RWPE2 (cell line): ENCODE results near the gene POU2F3.

Experiments used
- ATAC-seq: fragments of 200-7000 bp; cut with Tn5 transposase; 3 replicates; pipeline ENCODE4 v1.9.1; 2021; ENCODE audit warnings: low read depth
- DNase-seq: peaks from one replicate; pipeline ENCODE4 v3.0.0-alpha.2; 2020; ENCODE audit warnings: low spot score
- H3K27ac ChIP-seq: fragments of 450-650 bp; 2 replicates; pipeline ENCODE4 v1.5.1; 2017; ENCODE audit warnings: mild to moderate bottlenecking; ENCODE audit not compliant: poor library complexity, severe bottlenecking
- H3K27me3 ChIP-seq: fragments of 250-450 bp; sonication (Bioruptor Pico); 2 replicates; pipeline ENCODE4 v1.5.1; 2021; ENCODE audit warnings: mild to moderate bottlenecking, moderate library complexity; ENCODE audit not compliant: insufficient read depth, poor library complexity, severe bottlenecking
- H3K36me3 ChIP-seq: fragments of 250-450 bp; sonication (Bioruptor Pico); 2 replicates; pipeline ENCODE4 v1.5.1; 2020; ENCODE audit warnings: low read depth, mild to moderate bottlenecking, moderate library complexity
- H3K4me1 ChIP-seq: fragments of 250-450 bp; sonication (Bioruptor Pico); 2 replicates; pipeline ENCODE4 v1.5.1; 2021; ENCODE audit warnings: mild to moderate bottlenecking, moderate library complexity; ENCODE audit not compliant: insufficient read depth, poor library complexity, severe bottlenecking
- H3K4me3 ChIP-seq: fragments of 250-450 bp; sonication (Bioruptor Pico); 2 replicates; pipeline ENCODE4 v1.5.1; 2021; ENCODE audit warnings: mild to moderate bottlenecking, moderate library complexity; ENCODE audit not compliant: severe bottlenecking
- H3K9me3 ChIP-seq: fragments of 250-450 bp; sonication (Bioruptor Pico); 2 replicates; pipeline ENCODE4 v1.5.1; 2021; ENCODE audit warnings: mild to moderate bottlenecking, moderate library complexity; ENCODE audit not compliant: severe bottlenecking
- CTCF ChIP-seq: fragments of 450-650 bp; IDR thresholded peaks from one replicate; pipeline ENCODE4 v1.5.1; 2017; ENCODE audit warnings: mild to moderate bottlenecking, moderate library complexity; ENCODE audit not compliant: poor library complexity, severe bottlenecking

Gene POU2F3

GRCh38 chr11:120279502-120279901, 39.6 kb downstream of the POU2F3 start:
- DNase-seq (no peak), ATAC-seq (no peak)
- Histone ChIP-seq H3K27me3 (no peaks in the 10 kb centered on the region), H3K36me3 (no peaks in the 10 kb centered on the region), H3K4me1 (no peaks in the 10 kb centered on the region), H3K4me3 (no peak overlapping the region), H3K27ac (no peak overlapping the region), H3K9me3 (no peaks in the 10 kb centered on the region)
- TF ChIP-seq CTCF, result no peak

- no peaks in the 10 kb centered on the region for H3K4me1 ChIP-seq
- no peaks in the 10 kb centered on the region for H3K36me3 ChIP-seq
- no peak for DNase-seq
- no peaks in the 10 kb centered on the region for H3K9me3 ChIP-seq
- H3K27ac ChIP-seq, result no peak overlapping the region
- no peaks in the 10 kb centered on the region for H3K27me3 ChIP-seq
- TF ChIP-seq CTCF, result no peak
- no peak for ATAC-seq
- no peak overlapping the region for H3K4me3 ChIP-seq
Observed at GRCh38 chr11:120280600-120281051, 40.7 kb downstream of the POU2F3 start.

- H3K27ac ChIP-seq, result no peak overlapping the region
- no peak for DNase-seq
Observed at GRCh38 chr11:120281143-120281795, 41.3 kb downstream of the POU2F3 start.

GRCh38 chr11:120283124-120283523, 43.2 kb downstream of the POU2F3 start:
- Histone ChIP-seq H3K36me3 (no peaks in the 10 kb centered on the region), H3K27me3 (no peaks in the 10 kb centered on the region), H3K4me1 (no peaks in the 10 kb centered on the region), H3K4me3 (no peak overlapping the region), H3K27ac (no peak overlapping the region), H3K9me3 (no peaks in the 10 kb centered on the region)
- TF ChIP-seq CTCF, result no peak
- DNase-seq (no peak), ATAC-seq (no peak)

More at GRCh38 chr11:120281143-120281795, 41.3 kb downstream of the POU2F3 start:
- TF ChIP-seq CTCF, result no peak
- no peaks in the 10 kb centered on the region for H3K9me3 ChIP-seq
- H3K27me3 ChIP-seq, result no peaks in the 10 kb centered on the region
- no peak for ATAC-seq
- H3K4me3 ChIP-seq, result no peak overlapping the region
- H3K4me1 ChIP-seq, result no peaks in the 10 kb centered on the region
- no peaks in the 10 kb centered on the region for H3K36me3 ChIP-seq

- H3K9me3 ChIP-seq, result no peaks in the 10 kb centered on the region
- H3K4me3 ChIP-seq, result no peak overlapping the region
Observed at GRCh38 chr11:120284272-120284671, 44.3 kb downstream of the POU2F3 start.

More at GRCh38 chr11:120284272-120284671, 44.3 kb downstream of the POU2F3 start:
- no peaks in the 10 kb centered on the region for H3K27me3 ChIP-seq
- no peak for ATAC-seq
- no peaks in the 10 kb centered on the region for H3K36me3 ChIP-seq
- no peak for DNase-seq
- H3K4me1 ChIP-seq, result no peaks in the 10 kb centered on the region
- H3K27ac ChIP-seq, result no peak overlapping the region
- no peak for TF ChIP-seq CTCF
